ENCODE measurements around the gene PLEKHG1.

DNA sequence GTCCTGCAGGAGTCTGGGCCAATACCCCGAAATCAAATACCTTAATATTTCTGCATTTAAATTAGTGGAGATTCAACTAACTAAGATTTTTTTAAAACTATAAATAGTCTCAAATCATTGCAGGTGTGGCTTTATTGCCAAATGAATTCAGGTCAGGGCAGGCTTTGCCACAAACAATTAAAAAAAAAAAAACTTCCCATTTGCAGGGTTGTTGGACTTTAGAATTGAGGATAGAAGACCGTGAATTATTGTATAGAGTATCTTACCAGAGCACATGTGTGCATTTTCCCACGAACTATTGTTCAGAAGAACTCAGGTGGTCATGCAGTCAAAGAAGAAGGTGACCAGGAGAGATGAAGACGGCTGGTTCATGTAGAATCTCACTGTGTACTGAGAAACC is 6.6 kb upstream of the PLEKHG1 start:
- TF ChIP-seq, protein P1, sequence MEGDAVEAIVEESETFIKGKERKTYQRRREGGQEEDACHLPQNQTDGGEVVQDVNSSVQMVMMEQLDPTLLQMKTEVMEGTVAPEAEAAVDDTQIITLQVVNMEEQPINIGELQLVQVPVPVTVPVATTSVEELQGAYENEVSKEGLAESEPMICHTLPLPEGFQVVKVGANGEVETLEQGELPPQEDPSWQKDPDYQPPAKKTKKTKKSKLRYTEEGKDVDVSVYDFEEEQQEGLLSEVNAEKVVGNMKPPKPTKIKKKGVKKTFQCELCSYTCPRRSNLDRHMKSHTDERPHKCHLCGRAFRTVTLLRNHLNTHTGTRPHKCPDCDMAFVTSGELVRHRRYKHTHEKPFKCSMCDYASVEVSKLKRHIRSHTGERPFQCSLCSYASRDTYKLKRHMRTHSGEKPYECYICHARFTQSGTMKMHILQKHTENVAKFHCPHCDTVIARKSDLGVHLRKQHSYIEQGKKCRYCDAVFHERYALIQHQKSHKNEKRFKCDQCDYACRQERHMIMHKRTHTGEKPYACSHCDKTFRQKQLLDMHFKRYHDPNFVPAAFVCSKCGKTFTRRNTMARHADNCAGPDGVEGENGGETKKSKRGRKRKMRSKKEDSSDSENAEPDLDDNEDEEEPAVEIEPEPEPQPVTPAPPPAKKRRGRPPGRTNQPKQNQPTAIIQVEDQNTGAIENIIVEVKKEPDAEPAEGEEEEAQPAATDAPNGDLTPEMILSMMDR (IDR thresholded peaks at IDR 0.05): no peak
- no peak for TF ChIP-seq POLR2A (IDR thresholded peaks at IDR 0.05)
